Measurements from ENCODE around the gene DMAC1.

DMAC1 gene

GRCh38 chr9:7782400-7783120 is 17.0 kb downstream of the DMAC1 start:
- DNase-seq (ENCODE audit: low read depth), result no peak

- DNase-seq (ENCODE audit: low read depth), result no peak
These were observed 19.2 kb downstream of the DMAC1 start for GRCh38 chr9:7780261-7780988.

GRCh38 chr9:7778851-7779600 is 20.6 kb downstream of the DMAC1 start:
- DNase-seq (ENCODE audit: low read depth), result no peak

GRCh38 chr9:7777771-7778170 is 21.8 kb downstream of the DMAC1 start:
- DNase-seq (ENCODE audit: low read depth), result no peak

GRCh38 chr9:7770111-7770510 is 29.5 kb downstream of the DMAC1 start:
- no peak for DNase-seq (ENCODE audit: low read depth)

- DNase-seq (ENCODE audit: low read depth), result no peak
These were observed 37.0 kb downstream of the DMAC1 start for GRCh38 chr9:7762600-7762999.

- DNase-seq (ENCODE audit: low read depth), result no peak
These were observed 39.6 kb downstream of the DMAC1 start for GRCh38 chr9:7760014-7760415.

GRCh38 chr9:7756088-7756487 is 43.5 kb downstream of the DMAC1 start:
- no peak for DNase-seq (ENCODE audit: low read depth)

- no peak for DNase-seq (ENCODE audit: low read depth)
These were observed 47.1 kb downstream of the DMAC1 start for GRCh38 chr9:7752481-7752880.
